Measurements from ENCODE around the gene SYNE1.

GRCh38 chr6:152272486-152272885, 364.7 kb downstream of the SYNE1 start:
- TF ChIP-seq, protein P1, sequence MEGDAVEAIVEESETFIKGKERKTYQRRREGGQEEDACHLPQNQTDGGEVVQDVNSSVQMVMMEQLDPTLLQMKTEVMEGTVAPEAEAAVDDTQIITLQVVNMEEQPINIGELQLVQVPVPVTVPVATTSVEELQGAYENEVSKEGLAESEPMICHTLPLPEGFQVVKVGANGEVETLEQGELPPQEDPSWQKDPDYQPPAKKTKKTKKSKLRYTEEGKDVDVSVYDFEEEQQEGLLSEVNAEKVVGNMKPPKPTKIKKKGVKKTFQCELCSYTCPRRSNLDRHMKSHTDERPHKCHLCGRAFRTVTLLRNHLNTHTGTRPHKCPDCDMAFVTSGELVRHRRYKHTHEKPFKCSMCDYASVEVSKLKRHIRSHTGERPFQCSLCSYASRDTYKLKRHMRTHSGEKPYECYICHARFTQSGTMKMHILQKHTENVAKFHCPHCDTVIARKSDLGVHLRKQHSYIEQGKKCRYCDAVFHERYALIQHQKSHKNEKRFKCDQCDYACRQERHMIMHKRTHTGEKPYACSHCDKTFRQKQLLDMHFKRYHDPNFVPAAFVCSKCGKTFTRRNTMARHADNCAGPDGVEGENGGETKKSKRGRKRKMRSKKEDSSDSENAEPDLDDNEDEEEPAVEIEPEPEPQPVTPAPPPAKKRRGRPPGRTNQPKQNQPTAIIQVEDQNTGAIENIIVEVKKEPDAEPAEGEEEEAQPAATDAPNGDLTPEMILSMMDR (IDR thresholded peaks at IDR 0.05; ENCODE audit: poor library complexity): no peak
- TF ChIP-seq EZH2 (IDR thresholded peaks at IDR 0.05; ENCODE audit: borderline replicate concordance): no peak
